Bladder microvascular endothelial cell (primary cell): ENCODE measurements around the gene SPATA25. TPM values are rescaled to one million over a fixed set of nuclear protein-coding genes. Genes with fewer than 3 reads are reported as not detected.

Source experiments
- total RNA-seq: library from RNA; depleted of rRNA; stranded (reverse); fragments of >200 nt; gene quantifications from 2 replicates; pipeline ENCODE4 v1.2.3, GENCODE V29; 2014

Gene SPATA25
- 0.49 and 0.50 TPM in 2 replicates for total RNA-seq

GRCh38 chr20:45887346-45887715, at the start of gene SPATA25:
TSS of gene SPATA25 (minus strand) at chr20:45887622. CDS start at chr20:45887590, 32 bp downstream.

GRCh38 chr20:45934586-45935415, 47.4 kb upstream of the SPATA25 start, which contains the start of gene PCIF1:
TSS of gene PCIF1 (plus strand) at chr20:45934683. CDS start at chr20:45939000, 4,317 bp downstream.

GRCh38 chr20:45911486-45912343, 24.3 kb upstream of the SPATA25 start, which contains the start of gene PLTP:
TSS of gene PLTP (minus strand) at chr20:45912155. CDS start at chr20:45911452, 703 bp downstream.

GRCh38 chr20:45890985-45891983, 3.9 kb upstream of the SPATA25 start, which contains the start of the genes CTSA and NEURL2:
TSS of gene CTSA (plus strand) at chr20:45891335. CDS start at chr20:45891569, 234 bp downstream.
TSS of gene NEURL2 (minus strand) at chr20:45891208. CDS start at chr20:45890991, 217 bp downstream.

GRCh38 chr20:45880988-45881788, 6.2 kb downstream of the SPATA25 start, which contains the start of gene ZSWIM1:
TSS of gene ZSWIM1 (plus strand) at chr20:45881227. CDS start at chr20:45882593, 1,366 bp downstream.

GRCh38 chr20:45857114-45857881, 30.1 kb downstream of the SPATA25 start, which contains the start of the genes ACOT8 and ZSWIM3:
TSS of gene ACOT8 (minus strand) at chr20:45857392. CDS start at chr20:45857315, 77 bp downstream.
TSS of gene ZSWIM3 (plus strand) at chr20:45857614. CDS start at chr20:45857826, 212 bp downstream.

Other genes with a start within 250 kb of the SPATA25 start
- gene WFDC11, start 217.4 kb downstream of the SPATA25 start, total RNA-seq = not detected in 2 replicates
- not detected in 2 replicates for gene WFDC13, start 185.6 kb downstream of the SPATA25 start, total RNA-seq
- gene WFDC10B, start 182.6 kb downstream of the SPATA25 start, total RNA-seq = not detected in 2 replicates
- gene SPINT4, start 165.3 kb downstream of the SPATA25 start, total RNA-seq = not detected in 2 replicates
- gene WFDC3, start 95.7 kb downstream of the SPATA25 start, total RNA-seq = not detected in 2 replicates
- 12.7 and 13.6 TPM in 2 replicates for gene DNTTIP1, start 95.7 kb downstream of the SPATA25 start, total RNA-seq
- gene UBE2C, start 75.0 kb downstream of the SPATA25 start, total RNA-seq = 8.9 and 20.7 TPM in 2 replicates
- not detected in 2 replicates for gene TNNC2, start 60.3 kb downstream of the SPATA25 start, total RNA-seq
- 10.2 and 13.4 TPM in 2 replicates for gene SNX21, start 53.8 kb downstream of the SPATA25 start, total RNA-seq
- 26.4 and 32.9 TPM in 2 replicates for gene ACOT8, start 30.2 kb downstream of the SPATA25 start, total RNA-seq
- 6.0 and 9.9 TPM in 2 replicates for gene ZSWIM3, start 30.0 kb downstream of the SPATA25 start, total RNA-seq
- gene ZSWIM1, start 6.4 kb downstream of the SPATA25 start, total RNA-seq = 1.9 and 4.0 TPM in 2 replicates
- gene NEURL2, start 3.6 kb upstream of the SPATA25 start, total RNA-seq = 2.6 and 2.8 TPM in 2 replicates
- 37.2 and 80.9 TPM in 2 replicates for gene CTSA, start 3.7 kb upstream of the SPATA25 start, total RNA-seq
- gene PLTP, start 24.5 kb upstream of the SPATA25 start, total RNA-seq = 3.4 and 6.7 TPM in 2 replicates
- 7.3 and 11.3 TPM in 2 replicates for gene PCIF1, start 47.1 kb upstream of the SPATA25 start, total RNA-seq
- gene ZNF335, start 84.6 kb upstream of the SPATA25 start, total RNA-seq = 6.2 and 13.3 TPM in 2 replicates
- 0.06 TPM in 1 of 2 replicates, not detected in the other for gene MMP9, start 121.3 kb upstream of the SPATA25 start, total RNA-seq
- 0.81 and 1.3 TPM in 2 replicates for gene SLC12A5, start 141.6 kb upstream of the SPATA25 start, total RNA-seq
- gene NCOA5, start 202.3 kb upstream of the SPATA25 start, total RNA-seq = 7.6 and 13.4 TPM in 2 replicates
- gene CD40, start 230.7 kb upstream of the SPATA25 start, total RNA-seq = 10.1 and 31.1 TPM in 2 replicates